ENCODE results near the gene SLC27A5. TPM values are rescaled to one million over a fixed set of nuclear protein-coding genes. Genes with fewer than 3 reads are reported as not detected.
A peak's percentile ranks its signal among the peaks of the same experiment; 100 is the strongest.

Gene SLC27A5
- total and polyA plus RNA-seq, 2 of the 13 experiments (the other 11 are each of a cell fraction or from before 2014, with no cell fraction given), result 30.3 to 40.2 TPM

- TF ChIP-seq HNF4G (IDR thresholded peaks at IDR 0.05; ENCODE audit: borderline replicate concordance, low read depth, low read length) (no peak), HNF4G (CRISPR knock-in tag; IDR thresholded peaks at IDR 0.05; ENCODE audit: borderline replicate concordance, low read depth) (no peak), SOX13 (IDR thresholded peaks at IDR 0.05) (no peak), SOX13 (CRISPR knock-in tag; conservative IDR thresholded peaks at IDR 0.05 in 1 of 2, IDR thresholded peaks at IDR 0.05 in 1 of 2) (no peak; a peak in 1 of 4 replicates), ZNF883 (CRISPR knock-in tag; IDR thresholded peaks at IDR 0.05; ENCODE audit: not compliant biosample characterization) (peak; percentile 64), ZNF18 (CRISPR knock-in tag; IDR thresholded peaks at IDR 0.05; ENCODE audit: insufficient replicate concordance) (no peak), ZNF724P (CRISPR knock-in tag; IDR thresholded peaks at IDR 0.05; ENCODE audit: borderline replicate concordance) (peak; percentile 57; the same call in 1 of the 2 replicates), XRCC5 (optimal IDR thresholded peaks at IDR 0.05; ENCODE audit: low read length) (peak; percentile 16), ZNF563 (CRISPR knock-in tag; IDR thresholded peaks at IDR 0.05) (no peak), HIC2 (CRISPR knock-in tag; IDR thresholded peaks at IDR 0.05; ENCODE audit: low read depth) (no peak), ZNF143 (CRISPR knock-in tag; IDR thresholded peaks at IDR 0.05) (peak; percentile 70), KDM4B (CRISPR knock-in tag; IDR thresholded peaks at IDR 0.05) (no peak), ZNF619 (CRISPR knock-in tag; IDR thresholded peaks at IDR 0.05) (peak; percentile 42; the same call in 1 of the 2 replicates), MAZ (IDR thresholded peaks at IDR 0.05; ENCODE audit: borderline replicate concordance, low read depth, low read length) (peak; percentile 43; the same call in 1 of the 2 replicates), MAZ (CRISPR knock-in tag; IDR thresholded peaks at IDR 0.05; ENCODE audit: low read depth) (peak; percentile 63; the same call in 1 of the 2 replicates), RORA (CRISPR knock-in tag; IDR thresholded peaks at IDR 0.05) (no peak), NFIC (IDR thresholded peaks at IDR 0.05; ENCODE audit: low read length) (no peak), ZFP37 (CRISPR knock-in tag; IDR thresholded peaks at IDR 0.05; ENCODE audit: borderline replicate concordance) (0 out of 2 replicates have a peak, but pooled peaks have one; percentile 27), ZNF687 (CRISPR knock-in tag; IDR thresholded peaks at IDR 0.05) (peak; percentile 86), PTBP1 (IDR thresholded peaks at IDR 0.05; ENCODE audit: low read depth, low read length, poor library complexity, severe bottlenecking) (no peak), ZNF75D (CRISPR knock-in tag; IDR thresholded peaks at IDR 0.05; ENCODE audit: borderline replicate concordance) (no peak), ZNF30 (CRISPR knock-in tag; IDR thresholded peaks at IDR 0.05) (no peak)
Measured at GRCh38 chr19:58554494-58555368, 42.9 kb upstream of the SLC27A5 start, which contains the start of gene CHMP2A (continued).

All from HepG2 (cell line).